GM23338 (cell line): Measurements from ENCODE around the gene PHOSPHO1. TPM values are rescaled to one million over a fixed set of nuclear protein-coding genes. Genes with fewer than 3 reads are reported as not detected.

ENCODE experiments used
- ATAC-seq: fragments of 200-7000 bp; cut with Tn5 transposase; 3 replicates; pipeline ENCODE4 v1.9.1; 2020
- DNase-seq: peaks from one replicate; pipeline ENCODE4 v3.0.0-alpha.2; 2015; ENCODE audit warnings: low spot score
- H2AFZ ChIP-seq: fragments of 200-600 bp; sonication (generic); 2 replicates; pipeline ENCODE4 v1.8.0; 2016; ENCODE audit warnings: antibody characterized with exemption, mild to moderate bottlenecking, moderate library complexity
- H3F3A ChIP-seq: fragments of 200-600 bp; sonication (generic); replicated peaks from 2 replicates; pipeline ENCODE4 v1.8.0; 2017; ENCODE audit warnings: antibody characterized with exemption, mixed run types, low read depth
- H3K27ac ChIP-seq: fragments of 200-600 bp; sonication (generic); 2 replicates; pipeline ENCODE4 v1.6.1; 2016; ENCODE audit warnings: low read depth
- H3K27me3 ChIP-seq: fragments of 200-600 bp; sonication (generic); 2 replicates; pipeline ENCODE4 v1.8.0; 2016; ENCODE audit warnings: mild to moderate bottlenecking, mixed run types, moderate library complexity; ENCODE audit not compliant: insufficient read depth
- H3K36me3 ChIP-seq: fragments of 200-600 bp; sonication (generic); 2 replicates; pipeline ENCODE4 v1.8.0; 2016; ENCODE audit warnings: mild to moderate bottlenecking; ENCODE audit not compliant: insufficient read depth
- H3K4me1 ChIP-seq: fragments of 200-600 bp; sonication (generic); 2 replicates; pipeline ENCODE4 v1.8.0; 2016; ENCODE audit warnings: mild to moderate bottlenecking, moderate library complexity; ENCODE audit not compliant: insufficient read depth
- H3K4me2 ChIP-seq: fragments of 200-600 bp; sonication (generic); 2 replicates; pipeline ENCODE4 v1.7.1; 2017; ENCODE audit warnings: mixed run types
- H3K4me3 ChIP-seq: fragments of 200-600 bp; sonication (generic); 2 replicates; pipeline ENCODE4 v1.6.1; 2016; ENCODE audit warnings: mixed run types
- H3K79me2 ChIP-seq: fragments of 200-600 bp; sonication (generic); replicated peaks from 2 replicates; pipeline ENCODE4 v1.8.0; 2017; ENCODE audit warnings: mild to moderate bottlenecking; ENCODE audit not compliant: insufficient read depth
- H3K9me2 ChIP-seq: fragments of 200-600 bp; sonication (generic); 2 replicates; pipeline ENCODE4 v1.8.0; 2017; ENCODE audit not compliant: insufficient read depth
- H4K20me1 ChIP-seq: fragments of 200-600 bp; sonication (generic); replicated peaks from 2 replicates; pipeline ENCODE4 v1.8.0; 2017; ENCODE audit warnings: mild to moderate bottlenecking; ENCODE audit not compliant: insufficient read depth
- H3K27ac Mint-ChIP-seq: 2 replicates; pipeline ENCODE4 v1.8.0; 2020; ENCODE audit warnings: inconsistent platforms, mild to moderate bottlenecking, moderate library complexity, mixed read lengths
- H3K27me3 Mint-ChIP-seq: 3 replicates; pipeline ENCODE4 v1.8.0; 2022; ENCODE audit warnings: low read depth, mild to moderate bottlenecking, moderate library complexity, mixed read lengths, inconsistent platforms; ENCODE audit not compliant: insufficient read depth, poor library complexity
- H3K36me3 Mint-ChIP-seq: 3 replicates; pipeline ENCODE4 v1.8.0; 2021; ENCODE audit warnings: low read depth, mild to moderate bottlenecking, inconsistent platforms, moderate library complexity, mixed read lengths
- H3K4me1 Mint-ChIP-seq: 3 replicates; pipeline ENCODE4 v1.8.0; 2020; ENCODE audit warnings: mild to moderate bottlenecking, inconsistent platforms, mixed read lengths
- H3K4me3 Mint-ChIP-seq: 3 replicates; pipeline ENCODE4 v1.8.0; 2021; ENCODE audit warnings: moderate library complexity, mild to moderate bottlenecking, inconsistent platforms, mixed read lengths
- H3K9me3 Mint-ChIP-seq: 3 replicates; pipeline ENCODE4 v1.8.0; 2020; ENCODE audit warnings: moderate library complexity, mild to moderate bottlenecking, inconsistent platforms, mixed read lengths
- CREB1 ChIP-seq: fragments of 250-450 bp; sonication (Bioruptor Pico); IDR thresholded peaks from 2 replicates; pipeline ENCODE4 v1.5.0; 2020; ENCODE audit warnings: low read depth, mild to moderate bottlenecking, moderate library complexity
- CTCF ChIP-seq, 2 experiments: fragments of 200-600 bp in 1 of 2; sonication (generic) in 1 of 2; conservative IDR thresholded peaks; 2 replicates each; pipeline versions ENCODE4 v1.5.1 to v1.6.1; 2016 to 2017; ENCODE audit warnings: antibody characterized with exemption in 2 of 2, low read depth in 2 of 2, mild to moderate bottlenecking in 2 of 2, moderate library complexity in 1 of 2
- ETS1 ChIP-seq: IDR thresholded peaks from 2 replicates; pipeline ENCODE4 v1.6.1; 2016; ENCODE audit warnings: antibody characterized with exemption
- EZH2 ChIP-seq: fragments of 200-600 bp; sonication (generic); IDR thresholded peaks from one replicate; pipeline ENCODE4 v1.8.0; 2017; ENCODE audit warnings: antibody characterized with exemption, mild to moderate bottlenecking, low read depth; ENCODE audit not compliant: unreplicated experiment
- EZH2phosphoT487 ChIP-seq: fragments of 200-600 bp; sonication (generic); IDR thresholded peaks from one replicate; pipeline ENCODE4 v1.8.1; 2018; ENCODE audit warnings: antibody characterized with exemption; ENCODE audit not compliant: unreplicated experiment
- JUNB ChIP-seq: IDR thresholded peaks from one replicate; pipeline ENCODE4 v1.6.1; 2016; ENCODE audit warnings: antibody characterized with exemption; ENCODE audit not compliant: unreplicated experiment
- NANOG ChIP-seq: IDR thresholded peaks from 2 replicates; pipeline ENCODE4 v1.6.1; 2016; ENCODE audit warnings: antibody characterized with exemption, borderline replicate concordance
- ZNF114 ChIP-seq: fragments of 250-450 bp; sonication (Bioruptor Pico); IDR thresholded peaks from 2 replicates; pipeline ENCODE4 v1.5.0; 2020; ENCODE audit warnings: mild to moderate bottlenecking, moderate library complexity
- ZNF331 ChIP-seq: fragments of 250-450 bp; sonication (Bioruptor Pico); IDR thresholded peaks from 2 replicates; pipeline ENCODE4 v1.5.0; 2020; ENCODE audit warnings: low read depth, mild to moderate bottlenecking, moderate library complexity
- ZNF462 ChIP-seq: fragments of 250-450 bp; sonication (Bioruptor Pico); IDR thresholded peaks from 2 replicates; pipeline ENCODE4 v1.5.0; 2020; ENCODE audit warnings: mild to moderate bottlenecking, moderate library complexity
- polyA plus RNA-seq: library from polyadenylated mRNA; unstranded; fragments of >200 nt; fragmentation: Nextera tagmentation; extraction: Ambion mirVana; gene quantifications from 2 replicates; pipeline ENCODE4 v1.2.1, GENCODE V29; 2016
- total RNA-seq: library from RNA; depleted of rRNA; stranded (reverse); fragments of >200 nt; shearing (Covaris generic); gene quantifications from 2 replicates; pipeline ENCODE4 v1.2.3, GENCODE V29; 2014

Gene PHOSPHO1
- total and polyA plus RNA-seq, 2 experiments from 2014 or later: 0.71 to 2.2 TPM

GRCh38 chr17:49224198-49224996, 6.2 kb downstream of the PHOSPHO1 start:
- Histone ChIP-seq H3K36me3 (no peaks in the 10 kb centered on the region), H4K20me1 (no peaks in the 10 kb centered on the region), H3K4me3 (peak overlapping the region; percentile 70), H3K4me2 (peak overlapping the region; percentile 92), H3K27me3 (peaks cover 71% of the 10 kb centered on the region), H3F3A (0 out of 2 replicates have a peak, but pooled peaks cover 6% of the 10 kb centered on the region), H2AFZ (peak overlapping the region; percentile 91), H3K9me2 (no peaks in the 10 kb centered on the region), H3K79me2 (no peaks in the 10 kb centered on the region), H3K4me1 (peaks cover 14% of the 10 kb centered on the region), H3K27ac (no peak overlapping the region)
- no peak overlapping the region for H3K27ac Mint-ChIP-seq
- peak; percentile 25 for TF ChIP-seq EZH2
- TF ChIP-seq EZH2phosphoT487: no peak
- no peak for TF ChIP-seq CREB1
- no peak for TF ChIP-seq ZNF331 (CRISPR knock-in tag)
- peaks cover 15% of the 10 kb centered on the region for H3K4me1 Mint-ChIP-seq
- H3K4me3 Mint-ChIP-seq: peak overlapping the region; percentile 73
- H3K9me3 Mint-ChIP-seq: no peaks in the 10 kb centered on the region
- H3K36me3 Mint-ChIP-seq: no peaks in the 10 kb centered on the region; the same call in 2 of the 3 replicates
- DNase-seq: peak; percentile 80
- peaks cover 63% of the 10 kb centered on the region for H3K27me3 Mint-ChIP-seq
- ATAC-seq: peak; percentile 55

GRCh38 chr17:49223517-49224197, 6.9 kb downstream of the PHOSPHO1 start:
- H3K4me1 Mint-ChIP-seq: peaks cover 19% of the 10 kb centered on the region
- Histone ChIP-seq H3K27ac (no peak overlapping the region), H3F3A (0 out of 2 replicates have a peak, but pooled peaks cover 6% of the 10 kb centered on the region), H2AFZ (peak overlapping the region; percentile 91), H3K4me1 (peaks cover 14% of the 10 kb centered on the region), H3K9me2 (no peaks in the 10 kb centered on the region), H4K20me1 (no peaks in the 10 kb centered on the region), H3K4me3 (peak overlapping the region; percentile 70), H3K27me3 (peaks cover 64% of the 10 kb centered on the region), H3K4me2 (peak overlapping the region; percentile 92), H3K36me3 (no peaks in the 10 kb centered on the region; the same call in 1 of the 2 replicates), H3K79me2 (no peaks in the 10 kb centered on the region)
- H3K36me3 Mint-ChIP-seq: no peaks in the 10 kb centered on the region
- TF ChIP-seq ZNF331 (CRISPR knock-in tag) (no peak), EZH2 (peak; percentile 24), CTCF (conservative IDR thresholded peaks at IDR 0.05; ENCODE audit: low read depth in 2 of 2) (peak; percentile 85 to 93), ZNF462 (CRISPR knock-in tag) (no peak), EZH2phosphoT487 (no peak), ZNF114 (no peak), NANOG (no peak), JUNB (no peak), ETS1 (no peak)
- H3K4me3 Mint-ChIP-seq: peak overlapping the region; percentile 73
- H3K27ac Mint-ChIP-seq: no peak overlapping the region
- ATAC-seq (peak; percentile 59), DNase-seq (peak; percentile 84)
- H3K27me3 Mint-ChIP-seq: peaks cover 58% of the 10 kb centered on the region
- no peaks in the 10 kb centered on the region for H3K9me3 Mint-ChIP-seq
